ENCODE measurements around the gene UBXN11.

GRCh38 chr1:26284597-26285347 is 21.7 kb downstream of the UBXN11 start:
- TF ChIP-seq CTCF (conservative IDR thresholded peaks at IDR 0.05; ENCODE audit: low read length) (peak; percentile 97), EZH2phosphoT487 (IDR thresholded peaks at IDR 0.05; ENCODE audit: borderline replicate concordance) (no peak)

All from Loucy (cell line).